ENCODE results near the gene RPL3. TPM values are rescaled to one million over a fixed set of nuclear protein-coding genes. Genes with fewer than 3 reads are reported as not detected.

Gene RPL3
- total RNA-seq, 1 experiment from 2014 or later = 2,830 TPM

GRCh38 chr22:39265143-39265886, 54.1 kb downstream of the RPL3 start:
- Histone ChIP-seq H3K56ac (ENCODE audit: insufficient read length, low read depth, low read length) (no peak overlapping the region), H3K27me3 (ENCODE audit: insufficient read depth, low read length) (no peaks in the 10 kb centered on the region), H2BK20ac (ENCODE audit: low read depth, low read length, poor library complexity, severe bottlenecking) (no peak overlapping the region), H3T11ph (ENCODE audit: low read length) (no peak overlapping the region), H3K79me2 (ENCODE audit: insufficient read depth, low read length) (no peaks in the 10 kb centered on the region), H4K91ac (ENCODE audit: insufficient read length, low read depth, low read length) (no peak overlapping the region), H3K4ac (ENCODE audit: low read depth, low read length) (no peak overlapping the region), H3K4me1 (ENCODE audit: insufficient read depth, low read length) (no peaks in the 10 kb centered on the region), H3K9ac (ENCODE audit: extremely low read depth, insufficient read length, low read length) (no peak overlapping the region), H3K9me3 (ENCODE audit: control insufficient read depth, low read depth, low read length) (no peaks in the 10 kb centered on the region), H2AK5ac (ENCODE audit: insufficient read length, low read length) (no peak overlapping the region), H2BK12ac (ENCODE audit: insufficient read length, low read depth, low read length) (no peak overlapping the region), H3K27ac (ENCODE audit: insufficient read length, low read depth, low read length) (no peak overlapping the region), H2AFZ (ENCODE audit: low read length) (no peak overlapping the region), H3K4me2 (ENCODE audit: insufficient read depth, insufficient read length, low read length) (no peak overlapping the region), H2BK120ac (ENCODE audit: low read depth, low read length, poor library complexity, severe bottlenecking) (no peak overlapping the region), H3K79me1 (ENCODE audit: insufficient read depth, low read depth, low read length, poor library complexity, severe bottlenecking) (no peaks in the 10 kb centered on the region), H3K18ac (ENCODE audit: insufficient read length, low read depth, low read length) (no peak overlapping the region), H4K8ac (replicated peaks; ENCODE audit: insufficient read length, low read depth, low read length) (no peak overlapping the region), H4K5ac (ENCODE audit: insufficient read length, low read depth, low read length) (no peak overlapping the region), H3K23me2 (ENCODE audit: insufficient read length, low read depth, low read length, poor library complexity, severe bottlenecking) (no peaks in the 10 kb centered on the region), H3K23ac (ENCODE audit: insufficient read length, low read depth, low read length) (no peak overlapping the region), H3K14ac (ENCODE audit: insufficient read depth, low read length) (no peak overlapping the region; the same call in 1 of the 2 replicates), H2BK15ac (ENCODE audit: low read depth, low read length) (no peak overlapping the region), H4K20me1 (ENCODE audit: control insufficient read depth, insufficient read depth, insufficient read length) (no peaks in the 10 kb centered on the region), H2BK5ac (ENCODE audit: insufficient read length, low read length) (no peak overlapping the region)
- no peak overlapping the region; a peak in 1 of 5 replicates for H3K4me3 Mint-ChIP-seq
- WGBS (ENCODE audit: extremely low coverage, insufficient read length, low lambda C conversion rate) = no CpG with 5 or more reads among the region's 23 CpGs
- no peak overlapping the region for H3K27ac Mint-ChIP-seq
- peaks cover 15 to 17% of the 10 kb centered on the region in 2 experiments for H3K4me1 Mint-ChIP-seq
- H3K27me3 Mint-ChIP-seq (ENCODE audit: low read depth) = peaks cover 10% of the 10 kb centered on the region
- peaks cover 0 to 6% (median 0%) of the 10 kb centered on the region in 3 experiments; a peak in 1 of 7 replicates for H3K36me3 Mint-ChIP-seq (ENCODE audit: insufficient read depth in 1 of 3, low read depth in 3 of 3)
- TF ChIP-seq, protein P1, sequence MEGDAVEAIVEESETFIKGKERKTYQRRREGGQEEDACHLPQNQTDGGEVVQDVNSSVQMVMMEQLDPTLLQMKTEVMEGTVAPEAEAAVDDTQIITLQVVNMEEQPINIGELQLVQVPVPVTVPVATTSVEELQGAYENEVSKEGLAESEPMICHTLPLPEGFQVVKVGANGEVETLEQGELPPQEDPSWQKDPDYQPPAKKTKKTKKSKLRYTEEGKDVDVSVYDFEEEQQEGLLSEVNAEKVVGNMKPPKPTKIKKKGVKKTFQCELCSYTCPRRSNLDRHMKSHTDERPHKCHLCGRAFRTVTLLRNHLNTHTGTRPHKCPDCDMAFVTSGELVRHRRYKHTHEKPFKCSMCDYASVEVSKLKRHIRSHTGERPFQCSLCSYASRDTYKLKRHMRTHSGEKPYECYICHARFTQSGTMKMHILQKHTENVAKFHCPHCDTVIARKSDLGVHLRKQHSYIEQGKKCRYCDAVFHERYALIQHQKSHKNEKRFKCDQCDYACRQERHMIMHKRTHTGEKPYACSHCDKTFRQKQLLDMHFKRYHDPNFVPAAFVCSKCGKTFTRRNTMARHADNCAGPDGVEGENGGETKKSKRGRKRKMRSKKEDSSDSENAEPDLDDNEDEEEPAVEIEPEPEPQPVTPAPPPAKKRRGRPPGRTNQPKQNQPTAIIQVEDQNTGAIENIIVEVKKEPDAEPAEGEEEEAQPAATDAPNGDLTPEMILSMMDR (conservative IDR thresholded peaks at IDR 0.05) = no peak
- no peak for DNase-seq
- peaks cover 6 to 11% of the 10 kb centered on the region in 2 experiments; a peak in 4 of 5 replicates for H3K9me3 Mint-ChIP-seq
